SK-N-SH treated with all-trans-retinoic acid at 6 μM for 48 hours (cell line): ENCODE data around the gene SLC35G6.

Experiments
- CREB5 ChIP-seq: fragments of 250-450 bp; sonication (Bioruptor Pico); IDR thresholded peaks from 2 replicates; pipeline ENCODE4 v1.5.1; 2020; ENCODE audit warnings: low read depth, mild to moderate bottlenecking, moderate library complexity
- ESRRG ChIP-seq: fragments of 250-450 bp; sonication (Bioruptor Pico); IDR thresholded peaks from 2 replicates; pipeline ENCODE4 v1.6.1; 2021; ENCODE audit warnings: mild to moderate bottlenecking
- ZFP3 ChIP-seq: fragments of 250-450 bp; sonication (Bioruptor Pico); IDR thresholded peaks from 2 replicates; pipeline ENCODE4 v1.5.0; 2020; ENCODE audit warnings: mild to moderate bottlenecking, moderate library complexity
- ZFP30 ChIP-seq: fragments of 450-650 bp; formaldehyde crosslinking; IDR thresholded peaks from 2 replicates; pipeline ENCODE4 v1.5.0; 2022; ENCODE audit warnings: mild to moderate bottlenecking, moderate library complexity

- TF ChIP-seq ESRRG (CRISPR knock-in tag) = no peak
- TF ChIP-seq CREB5 (CRISPR knock-in tag) = no peak
- no peak for TF ChIP-seq ZFP3 (CRISPR knock-in tag)
- TF ChIP-seq ZFP30 = no peak
These were observed 4.3 kb upstream of the SLC35G6 start for GRCh38 chr17:7476951-7477350.
